ENCODE measurements around the gene ISM1.

ISM1 gene

GRCh38 chr20:13340088-13340487 is 119.0 kb downstream of the ISM1 start:
- DNase-seq (ENCODE audit: insufficient read length, low spot score) (no peak), FAIRE-seq (no peak)

- FAIRE-seq = no peak
- DNase-seq (ENCODE audit: insufficient read length, low spot score) = no peak
These were observed 120.8 kb downstream of the ISM1 start for GRCh38 chr20:13341737-13342393.

- FAIRE-seq = no peak
- no peak for DNase-seq (ENCODE audit: insufficient read length, low spot score)
These were observed 121.6 kb downstream of the ISM1 start for GRCh38 chr20:13342469-13343242.

- no peak for FAIRE-seq
- DNase-seq (ENCODE audit: insufficient read length, low spot score) = no peak
These were observed 123.6 kb downstream of the ISM1 start for GRCh38 chr20:13344671-13345070.

GRCh38 chr20:13348311-13349234 is 127.5 kb downstream of the ISM1 start:
- DNase-seq (ENCODE audit: insufficient read length, low spot score) = no peak
- FAIRE-seq = no peak

- DNase-seq (ENCODE audit: insufficient read length, low spot score) = no peak
- no peak for FAIRE-seq
These were observed 128.1 kb downstream of the ISM1 start for GRCh38 chr20:13349235-13349604.
